Heart right ventricle (tissue), 16 donors: Measurements from ENCODE around the gene CCND2. TPM values are rescaled to one million over a fixed set of nuclear protein-coding genes. Genes with fewer than 3 reads are reported as not detected.

Experiments
- ATAC-seq, 8 donors: fragments of 200-7000 bp; cut with Tn5 transposase; one replicate each; pipeline ENCODE4 v1.9.1; 2020; ENCODE audit warnings: mild to moderate bottlenecking in 8 of 8, moderate library complexity in 8 of 8, moderate number of reproducible peaks in 1 of 8
- DNase-seq, 2 donors: peaks; one replicate each; pipeline ENCODE4 v3.0.0-alpha.2; 2020
- H3K27ac ChIP-seq, 10 donors: fragments of 200-600 bp; sonication (generic) in 2 of 10; one replicate each; pipeline versions ENCODE4 v1.5.0 to v1.8.0; 2020 to 2022; ENCODE audit warnings: mild to moderate bottlenecking in 3 of 10
- H3K27me3 ChIP-seq, 7 donors: fragments of 200-600 bp; one replicate each; pipeline ENCODE4 v1.8.0; 2021 to 2022; ENCODE audit warnings: mild to moderate bottlenecking in 2 of 7
- H3K36me3 ChIP-seq, 9 donors: fragments of 200-600 bp; sonication (generic) in 1 of 9; one replicate each; pipeline versions ENCODE4 v1.5.0 to v1.8.0; 2020 to 2022; ENCODE audit warnings: mild to moderate bottlenecking in 2 of 9
- H3K4me1 ChIP-seq, 9 donors: fragments of 200-600 bp; sonication (generic) in 1 of 9; one replicate each; pipeline versions ENCODE4 v1.5.0 to v1.8.0; 2020 to 2022; ENCODE audit warnings: mild to moderate bottlenecking in 4 of 9
- H3K4me3 ChIP-seq, 10 donors: fragments of 200-600 bp; sonication (generic) in 2 of 10; one replicate each; pipeline versions ENCODE4 v1.5.0 to v1.8.0; 2020 to 2022; ENCODE audit warnings: mild to moderate bottlenecking in 7 of 10, moderate library complexity in 2 of 10
- H3K9me3 ChIP-seq, 11 donors: fragments of 200-600 bp in 10 of 11; sonication (generic) in 2 of 11; one replicate each; pipeline versions ENCODE4 v1.5.0 to v1.8.0; 2013 to 2022; ENCODE audit warnings: mild to moderate bottlenecking in 2 of 11, control low read depth in 1 of 11, moderate library complexity in 1 of 11
- CTCF ChIP-seq, 9 donors: fragments of 200-600 bp; sonication (generic) in 2 of 9; IDR thresholded peaks; one replicate each; pipeline versions ENCODE4 v1.5.0 to v1.8.0; 2021 to 2022; ENCODE audit warnings: antibody characterized with exemption in 9 of 9, mild to moderate bottlenecking in 5 of 9, moderate library complexity in 1 of 9
- WGBS, 2 donors: extraction: QIAGEN DNeasy Blood & Tissue Kit; methylation state at CpG; one replicate each; pipeline ENCODE4 v1.1.7; 2013; ENCODE audit warnings: inconsistent platforms in 1 of 2; 5-methylcytosine and 5-hydroxymethylcytosine counted together
- intact Hi-C, 10 donors: fragments of 100-400 bp; cut with DNase I; formaldehyde crosslinking; loops; one replicate each; pipeline versions ENCODE4 v1.11.1 to v1.14.2; 2022
- polyA plus RNA-seq, 2 donors: library from polyadenylated mRNA; stranded (reverse); fragments of 200-250 nt; gene quantifications; one replicate each; pipeline ENCODE4 v1.2.3, GENCODE V29; 2013
- total RNA-seq, 10 donors: library from RNA; stranded (reverse); fragmentation: NEBNext Ultra II Directional in 3 of 10; extraction: Animal tissue kit (Norgen Biotek cat#: 25700) in 3 of 10; gene quantifications; one replicate each; pipeline versions ENCODE4 v1.2.1 to v1.2.4, GENCODE V29; 2021 to 2023
- donor health status: Arrhythmogenic right ventricular cardiomyopathy.
- donor health status: ischemic (EF 13 %, LVEDD 7.1; RV severe dilation, severe dysfunction).
- donor health status: healthy with polysubstance abuse.
- donor health status: DM: no; HTN: yes; CAD: no.
- donor health status: DM: no; HTN: no; CAD: no.
- donor health status: ischemic (EF 25% LVEDD 6.9; RV normal size, moderate dysfunction).
- donor health status: ischemic (EF 25% LVEDD 5.7; RV mildly dilated, moderate dysfunction).
- donor health status: healthy.
- donor health status: DM: yes; HTN: yes; CAD: no.
- donor health status: Ischemic cardiomyopathy.
- donor health status: ischemic (EF 35%, LVEDD 5.7; RV mildly dilated, moderate dysfunction).
- donor health status: nonischemic (EF 11% LVEDD 7.7; RV severe dilation, severe dysfunction).
- donor health status: DM: yes; HTN: yes; CAD: no.
- donor health status: PGD.
- donor health status: ischemic (EF 29% LVEDD 5.4; RV normal size, mild dysfunction).
- donor health status: nonischemic (EF 23%, LVEDD 6.1; RV moderate dilation, normal function).

The CCND2 gene
- total and polyA plus RNA-seq, 12 donors, result 27.5 to 515 (median 286) TPM

- Histone ChIP-seq H3K36me3 (peaks cover 0 to 81% (median 10%) of the 10 kb centered on the region in 9 donors), H3K4me1 (peaks cover 6 to 84% (median 40%) of the 10 kb centered on the region in 9 donors)
- intact Hi-C loops, result no loop called here
Measured at GRCh38 chr12:4302881-4303280, 29.3 kb downstream of the CCND2 start.

GRCh38 chr12:4303750-4304149 lies 30.2 kb downstream of the CCND2 start:
- ATAC-seq (peak in 6 of 8 donors; percentile 8 to 56 (median 34)), DNase-seq (no peak)
- 43 to 50% methylated on average over 3 of the region's 3 CpGs for WGBS, 2 donors
- H3K36me3 ChIP-seq, result peaks cover 0 to 78% (median 10%) of the 10 kb centered on the region in 9 donors
- TF ChIP-seq CTCF (IDR thresholded peaks at IDR 0.05), result no peak
- no peak overlapping the region for H3K4me3 ChIP-seq
- H3K27me3 ChIP-seq, result no peaks in the 10 kb centered on the region
- peak overlapping the region in 8 of 10 donors; percentile 22 to 63 (median 50) for H3K27ac ChIP-seq
- H3K9me3 ChIP-seq, result no peaks in the 10 kb centered on the region
- intact Hi-C loops, result no loop called here
- peaks cover 8 to 86% (median 44%) of the 10 kb centered on the region in 9 donors for H3K4me1 ChIP-seq

More at GRCh38 chr12:4302881-4303280, 29.3 kb downstream of the CCND2 start:
- ATAC-seq, result no peak
- TF ChIP-seq CTCF (IDR thresholded peaks at IDR 0.05), result no peak
- no peaks in the 10 kb centered on the region for H3K9me3 ChIP-seq
- peak overlapping the region in 8 of 10 donors; percentile 26 to 63 (median 50) for H3K27ac ChIP-seq
- no peak for DNase-seq
- no peaks in the 10 kb centered on the region for H3K27me3 ChIP-seq
- H3K4me3 ChIP-seq, result no peak overlapping the region
- WGBS, 2 donors, result 65 to 70% methylated on average over 8 of the region's 8 CpGs

GRCh38 chr12:4307593-4308333 lies 34.2 kb downstream of the CCND2 start:
- peak overlapping the region in 4 of 10 donors; percentile 18 to 29 (median 26) for H3K4me3 ChIP-seq
- H3K9me3 ChIP-seq, result no peaks in the 10 kb centered on the region
- DNase-seq (peak; percentile 52 to 70), ATAC-seq (peak; percentile 81 to 90 (median 86))
- intact Hi-C loops, result loop anchor here in 4 of 10 donors (5.0 kb wide), 2 partner anchors 115 to 220 kb away; no protein-coding TSS in a partner anchor
- H3K36me3 ChIP-seq, result peaks cover 0 to 48% (median 0%) of the 10 kb centered on the region in 9 donors
- peaks cover 8 to 59% (median 31%) of the 10 kb centered on the region in 9 donors for H3K4me1 ChIP-seq
- peak overlapping the region in 8 of 10 donors; percentile 27 to 67 (median 40) for H3K27ac ChIP-seq
- no peaks in the 10 kb centered on the region for H3K27me3 ChIP-seq
- TF ChIP-seq CTCF (IDR thresholded peaks at IDR 0.05), result peak; percentile 44 to 82 (median 70)
- 18 to 21% methylated on average over 25 of the region's 25 CpGs for WGBS, 2 donors

- Histone ChIP-seq H3K4me3 (peak overlapping the region in 1 of 10 donors; percentile 29), H3K27ac (peak overlapping the region in 6 of 10 donors; percentile 27 to 65 (median 42)), H3K9me3 (no peaks in the 10 kb centered on the region), H3K27me3 (no peaks in the 10 kb centered on the region), H3K4me1 (peaks cover 8 to 52% (median 28%) of the 10 kb centered on the region in 9 donors), H3K36me3 (peaks cover 0 to 46% (median 0%) of the 10 kb centered on the region in 9 donors)
- peak in 1 of 8 donors; percentile 25 for ATAC-seq
- intact Hi-C loops, result loop anchor here in 4 of 10 donors (5.0 kb wide), 2 partner anchors 114 to 219 kb away; no protein-coding TSS in a partner anchor
- no peak for DNase-seq
- 83 to 87% methylated on average over 14 of the region's 14 CpGs for WGBS, 2 donors
- TF ChIP-seq CTCF (IDR thresholded peaks at IDR 0.05), result no peak
Measured at GRCh38 chr12:4308334-4308950, 34.9 kb downstream of the CCND2 start.
